GM21381 (cell line): ENCODE measurements around the gene AFF3.
"Not testable (repeated sequence)": the region's sequence is repeated elsewhere in the genome, so short reads cannot be mapped to it uniquely, and the experiment has no call there.

ENCODE experiments used
- ATAC-seq: cut with Tn5 transposase; IDR thresholded peaks from one replicate; pipeline ENCODE4 v1.9.1; 2021; ENCODE audit warnings: mild to moderate bottlenecking, moderate library complexity; ENCODE audit not compliant: unreplicated experiment

Gene AFF3

GRCh38 chr2:99977966-99978365 is 164.4 kb downstream of the AFF3 start:
- no peak for ATAC-seq

GRCh38 chr2:99975386-99975785 is 167.0 kb downstream of the AFF3 start:
- ATAC-seq, result no peak

- ATAC-seq, result no peak
Measured at GRCh38 chr2:99974682-99975375, 167.6 kb downstream of the AFF3 start.

- no peak for ATAC-seq
Measured at GRCh38 chr2:99974275-99974674, 168.1 kb downstream of the AFF3 start.

- ATAC-seq, result no peak
Measured at GRCh38 chr2:99971326-99971900, 171.0 kb downstream of the AFF3 start.

- no peak for ATAC-seq
Measured at GRCh38 chr2:99970292-99970868, 172.0 kb downstream of the AFF3 start.

GRCh38 chr2:99961196-99961913 is 181.0 kb downstream of the AFF3 start:
- ATAC-seq, result no peak

GRCh38 chr2:99960790-99961189 is 181.6 kb downstream of the AFF3 start:
- ATAC-seq, result no peak

- ATAC-seq, result no peak
Measured at GRCh38 chr2:99960291-99960690, 182.1 kb downstream of the AFF3 start.

GRCh38 chr2:99959261-99960014 is 183.0 kb downstream of the AFF3 start:
- no peak for ATAC-seq

GRCh38 chr2:99957332-99958133 is 184.9 kb downstream of the AFF3 start:
- no peak for ATAC-seq

- ATAC-seq, result no peak
Measured at GRCh38 chr2:99956232-99957030, 186.0 kb downstream of the AFF3 start.

GRCh38 chr2:99953750-99954149 is 188.6 kb downstream of the AFF3 start:
- no peak for ATAC-seq

- no peak for ATAC-seq
Measured at GRCh38 chr2:99949963-99950362, 192.4 kb downstream of the AFF3 start.

- no peak for ATAC-seq
Measured at GRCh38 chr2:99949530-99949929, 192.9 kb downstream of the AFF3 start.

GRCh38 chr2:99948010-99948409 is 194.4 kb downstream of the AFF3 start:
- no peak for ATAC-seq

- ATAC-seq, result not testable (repeated sequence)
Measured at GRCh38 chr2:99947366-99947765, 195.0 kb downstream of the AFF3 start.

- no peak for ATAC-seq
Measured at GRCh38 chr2:99944019-99944418, 198.4 kb downstream of the AFF3 start.

GRCh38 chr2:99942561-99943347 is 199.6 kb downstream of the AFF3 start:
- no peak for ATAC-seq
